SK-N-SH treated with all-trans-retinoic acid at 6 μM for 48 hours (cell line): ENCODE data around the gene DVL1.

Source experiments
- CREB5 ChIP-seq: fragments of 250-450 bp; sonication (Bioruptor Pico); IDR thresholded peaks from 2 replicates; pipeline ENCODE4 v1.5.1; 2020; ENCODE audit warnings: low read depth, mild to moderate bottlenecking, moderate library complexity
- OSR1 ChIP-seq: fragments of 250-450 bp; sonication (Bioruptor Pico); IDR thresholded peaks from 2 replicates; pipeline ENCODE4 v1.8.0; 2022; ENCODE audit warnings: moderate library complexity, mild to moderate bottlenecking, inconsistent platforms
- ZFP3 ChIP-seq: fragments of 250-450 bp; sonication (Bioruptor Pico); IDR thresholded peaks from 2 replicates; pipeline ENCODE4 v1.5.0; 2020; ENCODE audit warnings: mild to moderate bottlenecking, moderate library complexity
- ZNF565 ChIP-seq: fragments of 450-650 bp; formaldehyde crosslinking; conservative IDR thresholded peaks from 2 replicates; pipeline ENCODE4 v1.5.0; 2020; ENCODE audit warnings: low read depth, mild to moderate bottlenecking, moderate library complexity
- ZNF8 ChIP-seq: fragments of 450-650 bp; formaldehyde crosslinking; IDR thresholded peaks from 2 replicates; pipeline ENCODE4 v1.5.0; 2020; ENCODE audit warnings: mild to moderate bottlenecking, moderate library complexity

GRCh38 chr1:1322418-1322817 lies 26.8 kb downstream of the DVL1 start:
- TF ChIP-seq OSR1 (CRISPR knock-in tag) (no peak), ZFP3 (no peak), CREB5 (CRISPR knock-in tag) (no peak), ZNF8 (CRISPR knock-in tag) (no peak), ZNF565 (CRISPR knock-in tag) (no peak)
